ENCODE measurements around the gene ACVR1B.

The ACVR1B gene

DNA sequence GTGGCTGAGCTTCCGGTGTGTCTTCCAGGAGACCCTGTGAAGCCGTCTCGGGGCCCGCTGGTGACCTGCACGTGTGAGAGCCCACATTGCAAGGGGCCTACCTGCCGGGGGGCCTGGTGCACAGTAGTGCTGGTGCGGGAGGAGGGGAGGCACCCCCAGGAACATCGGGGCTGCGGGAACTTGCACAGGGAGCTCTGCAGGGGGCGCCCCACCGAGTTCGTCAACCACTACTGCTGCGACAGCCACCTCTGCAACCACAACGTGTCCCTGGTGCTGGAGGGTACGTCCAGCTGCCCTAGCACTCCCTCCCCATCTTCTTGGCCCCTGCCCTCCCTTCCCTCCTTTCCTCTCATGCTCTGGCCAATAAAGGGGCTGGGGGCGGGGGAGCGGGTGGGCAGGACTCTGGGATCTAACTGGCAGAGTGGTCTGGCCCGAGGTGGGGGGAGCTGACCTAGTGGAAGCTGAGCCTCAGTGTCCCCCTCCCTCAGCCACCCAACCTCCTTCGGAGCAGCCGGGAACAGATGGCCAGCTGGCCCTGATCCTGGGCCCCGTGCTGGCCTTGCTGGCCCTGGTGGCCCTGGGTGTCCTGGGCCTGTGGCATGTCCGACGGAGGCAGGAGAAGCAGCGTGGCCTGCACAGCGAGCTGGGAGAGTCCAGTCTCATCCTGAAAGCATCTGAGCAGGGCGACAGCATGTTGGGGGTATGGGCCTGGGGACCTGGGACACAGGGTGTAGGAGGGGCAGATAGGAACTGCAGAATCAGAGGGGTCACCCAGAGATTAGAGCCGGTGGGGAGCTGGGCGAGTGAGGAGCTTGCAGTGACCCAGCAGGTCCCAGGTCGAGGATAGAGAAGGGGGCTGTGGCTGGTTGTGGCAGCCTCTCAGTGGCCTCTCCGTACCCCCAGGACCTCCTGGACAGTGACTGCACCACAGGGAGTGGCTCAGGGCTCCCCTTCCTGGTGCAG lies 38.1 kb upstream of the ACVR1B start:
- Histone ChIP-seq H3K4me1 (ENCODE audit: control insufficient read depth, insufficient read depth, low read length) (no peaks in the 10 kb centered on the region), H3K36me3 (ENCODE audit: control insufficient read depth in 2 of 2, insufficient read depth in 1 of 2, low read length in 2 of 2) (peaks cover 0 to 10% of the 10 kb centered on the region in 2 experiments; a peak in 1 of 3 replicates), H3K4me3 (ENCODE audit: low read depth, low read length) (no peak overlapping the region), H3K9me3 (ENCODE audit: control insufficient read depth, insufficient read depth, low read depth, low read length) (no peaks in the 10 kb centered on the region), H3K27ac (ENCODE audit: extremely low read depth, low read depth, low read length) (no peak overlapping the region)
- POLR2A ChIA-PET, result no interaction called here
- CTCF ChIA-PET, result interaction anchor here (0.7 to 3.3 kb wide), 14 partner anchors 9 to 559 kb away, joined by 3 to 40 read pairs (median 4); no protein-coding TSS in a partner anchor
- TF ChIP-seq ZNF133 (tag by site-specific recombination; IDR thresholded peaks at IDR 0.05), result no peak
- no peak for TF ChIP-seq ZNF121 (tag by site-specific recombination; IDR thresholded peaks at IDR 0.05)
- TF ChIP-seq SCRT1 (tag by site-specific recombination; IDR thresholded peaks at IDR 0.05; ENCODE audit: borderline replicate concordance), result no peak
- peak; percentile 65 for TF ChIP-seq GLIS2 (tag by site-specific recombination; IDR thresholded peaks at IDR 0.05)
- TF ChIP-seq, protein P1, sequence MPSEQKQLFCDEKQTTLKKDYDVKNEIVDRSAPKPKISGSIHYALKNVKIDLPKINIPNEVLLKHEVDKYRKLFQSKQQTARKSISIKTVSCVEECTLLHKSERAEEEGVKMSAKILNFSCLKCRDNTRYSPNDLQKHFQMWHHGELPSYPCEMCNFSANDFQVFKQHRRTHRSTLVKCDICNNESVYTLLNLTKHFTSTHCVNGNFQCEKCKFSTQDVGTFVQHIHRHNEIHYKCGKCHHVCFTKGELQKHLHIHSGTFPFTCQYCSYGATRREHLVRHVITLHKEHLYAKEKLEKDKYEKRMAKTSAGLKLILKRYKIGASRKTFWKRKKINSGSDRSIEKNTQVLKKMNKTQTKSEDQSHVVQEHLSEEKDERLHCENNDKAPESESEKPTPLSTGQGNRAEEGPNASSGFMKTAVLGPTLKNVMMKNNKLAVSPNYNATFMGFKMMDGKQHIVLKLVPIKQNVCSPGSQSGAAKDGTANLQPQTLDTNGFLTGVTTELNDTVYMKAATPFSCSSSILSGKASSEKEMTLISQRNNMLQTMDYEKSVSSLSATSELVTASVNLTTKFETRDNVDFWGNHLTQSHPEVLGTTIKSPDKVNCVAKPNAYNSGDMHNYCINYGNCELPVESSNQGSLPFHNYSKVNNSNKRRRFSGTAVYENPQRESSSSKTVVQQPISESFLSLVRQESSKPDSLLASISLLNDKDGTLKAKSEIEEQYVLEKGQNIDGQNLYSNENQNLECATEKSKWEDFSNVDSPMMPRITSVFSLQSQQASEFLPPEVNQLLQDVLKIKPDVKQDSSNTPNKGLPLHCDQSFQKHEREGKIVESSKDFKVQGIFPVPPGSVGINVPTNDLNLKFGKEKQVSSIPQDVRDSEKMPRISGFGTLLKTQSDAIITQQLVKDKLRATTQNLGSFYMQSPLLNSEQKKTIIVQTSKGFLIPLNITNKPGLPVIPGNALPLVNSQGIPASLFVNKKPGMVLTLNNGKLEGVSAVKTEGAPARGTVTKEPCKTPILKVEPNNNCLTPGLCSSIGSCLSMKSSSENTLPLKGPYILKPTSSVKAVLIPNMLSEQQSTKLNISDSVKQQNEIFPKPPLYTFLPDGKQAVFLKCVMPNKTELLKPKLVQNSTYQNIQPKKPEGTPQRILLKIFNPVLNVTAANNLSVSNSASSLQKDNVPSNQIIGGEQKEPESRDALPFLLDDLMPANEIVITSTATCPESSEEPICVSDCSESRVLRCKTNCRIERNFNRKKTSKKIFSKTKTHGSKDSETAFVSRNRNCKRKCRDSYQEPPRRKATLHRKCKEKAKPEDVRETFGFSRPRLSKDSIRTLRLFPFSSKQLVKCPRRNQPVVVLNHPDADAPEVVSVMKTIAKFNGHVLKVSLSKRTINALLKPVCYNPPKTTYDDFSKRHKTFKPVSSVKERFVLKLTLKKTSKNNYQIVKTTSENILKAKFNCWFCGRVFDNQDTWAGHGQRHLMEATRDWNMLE (tag by site-specific recombination; conservative IDR thresholded peaks at IDR 0.05; ENCODE audit: low read depth), result no peak
- peak; percentile 69 for TF ChIP-seq GLIS1 (tag by site-specific recombination; IDR thresholded peaks at IDR 0.05)
- no peak for TF ChIP-seq ZBTB7A (tag by site-specific recombination; IDR thresholded peaks at IDR 0.05; ENCODE audit: low read depth)
- TF ChIP-seq ZIC2 (tag by site-specific recombination; IDR thresholded peaks at IDR 0.05), result peak; percentile 66
- TF ChIP-seq ZNF266 (tag by site-specific recombination; IDR thresholded peaks at IDR 0.05; ENCODE audit: low read depth), result no peak
- no peak for TF ChIP-seq HOXC10 (CRISPR knock-in tag; IDR thresholded peaks at IDR 0.05)

DNA sequence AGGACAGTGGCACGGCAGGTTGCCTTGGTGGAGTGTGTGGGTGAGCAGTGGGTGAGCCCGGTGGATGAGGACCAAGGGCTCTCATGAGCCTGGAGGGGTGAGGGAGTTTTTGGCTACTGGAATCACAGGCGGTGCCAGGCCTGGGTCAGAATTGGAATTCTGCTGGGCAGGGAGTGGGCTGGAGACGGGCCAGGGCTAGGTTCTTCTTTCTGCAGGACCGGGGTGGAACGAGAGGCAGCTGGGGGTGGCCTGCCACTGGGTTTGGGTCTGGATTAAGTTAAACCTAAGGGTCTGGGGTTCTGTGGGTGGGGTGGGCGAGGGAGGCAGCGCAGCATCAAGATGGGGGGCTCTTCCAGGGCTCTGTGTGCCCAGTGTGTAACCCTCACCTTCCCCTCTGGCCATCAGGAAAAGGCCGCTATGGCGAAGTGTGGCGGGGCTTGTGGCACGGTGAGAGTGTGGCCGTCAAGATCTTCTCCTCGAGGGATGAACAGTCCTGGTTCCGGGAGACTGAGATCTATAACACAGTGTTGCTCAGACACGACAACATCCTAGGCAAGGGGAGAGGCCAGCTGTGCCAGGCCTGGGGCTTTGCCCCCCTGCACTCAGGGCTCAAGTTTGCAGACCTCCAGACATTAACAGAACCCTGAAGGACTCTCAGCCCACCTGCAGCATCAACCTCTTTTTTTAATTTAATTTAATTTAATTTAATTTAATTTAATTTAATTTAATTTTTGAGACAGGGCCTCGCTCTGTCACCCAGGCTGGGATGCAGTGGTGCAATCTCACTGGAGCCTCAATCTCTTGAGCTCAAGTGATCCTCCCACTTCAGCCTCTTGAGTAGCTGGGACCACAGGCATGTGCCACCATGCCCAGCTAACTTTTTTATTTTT lies 37.2 kb upstream of the ACVR1B start:
- no peak overlapping the region for H3K4me3 ChIP-seq (ENCODE audit: low read depth, low read length)
- no peaks in the 10 kb centered on the region for H3K4me1 ChIP-seq (ENCODE audit: control insufficient read depth, insufficient read depth, low read length)
- ChIA-PET CTCF (interaction anchor here (0.6 to 3.3 kb wide), 6 partner anchors 8 to 66 kb away, joined by 3 to 40 read pairs (median 3); no protein-coding TSS in a partner anchor), POLR2A (interaction anchor here (0.6 kb wide), 1 partner anchor 416 kb away, joined by 5 read pairs; no protein-coding TSS in a partner anchor)
- H3K36me3 ChIP-seq (ENCODE audit: control insufficient read depth in 2 of 2, insufficient read depth in 1 of 2, low read length in 2 of 2), result peaks cover 0 to 10% of the 10 kb centered on the region in 2 experiments; a peak in 1 of 3 replicates
- no peak overlapping the region for H3K27ac ChIP-seq (ENCODE audit: extremely low read depth, low read depth, low read length)
- H3K9me3 ChIP-seq (ENCODE audit: control insufficient read depth, insufficient read depth, low read depth, low read length), result no peaks in the 10 kb centered on the region
- TF ChIP-seq TCF7L2 (IDR thresholded peaks at IDR 0.05; ENCODE audit: borderline replicate concordance, low read depth, low read length), result no peak
- TF ChIP-seq ZNF138 (tag by site-specific recombination; IDR thresholded peaks at IDR 0.05; ENCODE audit: borderline replicate concordance), result no peak
- TF ChIP-seq YY2 (tag by site-specific recombination; IDR thresholded peaks at IDR 0.05), result no peak
- TF ChIP-seq, protein P2, sequence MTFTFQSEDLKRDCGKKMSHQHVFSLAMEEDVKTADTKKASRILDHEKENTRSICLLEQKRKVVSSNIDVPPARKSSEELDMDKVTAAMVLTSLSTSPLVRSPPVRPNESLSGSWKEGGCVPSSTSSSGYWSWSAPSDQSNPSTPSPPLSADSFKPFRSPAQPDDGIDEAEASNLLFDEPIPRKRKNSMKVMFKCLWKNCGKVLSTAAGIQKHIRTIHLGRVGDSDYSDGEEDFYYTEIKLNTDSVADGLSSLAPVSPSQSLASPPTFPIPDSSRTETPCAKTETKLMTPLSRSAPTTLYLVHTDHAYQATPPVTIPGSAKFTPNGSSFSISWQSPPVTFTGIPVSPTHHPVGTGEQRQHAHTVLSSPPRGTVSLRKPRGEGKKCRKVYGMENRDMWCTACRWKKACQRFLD (tag by site-specific recombination; IDR thresholded peaks at IDR 0.05), result no peak
- no peak for TF ChIP-seq PRDM1 (tag by site-specific recombination; IDR thresholded peaks at IDR 0.05)
- TF ChIP-seq ZNF133 (tag by site-specific recombination; IDR thresholded peaks at IDR 0.05), result no peak
- TF ChIP-seq KLF1 (tag by site-specific recombination; IDR thresholded peaks at IDR 0.05), result no peak
- no peak for TF ChIP-seq ZNF629 (tag by site-specific recombination; IDR thresholded peaks at IDR 0.05)
- TF ChIP-seq ZNF701 (tag by site-specific recombination; IDR thresholded peaks at IDR 0.05), result no peak
- TF ChIP-seq ZEB2 (tag by site-specific recombination; IDR thresholded peaks at IDR 0.05), result no peak
- no peak for TF ChIP-seq ZNF26 (tag by site-specific recombination; IDR thresholded peaks at IDR 0.05)
- TF ChIP-seq ZNF423 (tag by site-specific recombination; IDR thresholded peaks at IDR 0.05), result no peak
- no peak for TF ChIP-seq ZBTB48 (tag by site-specific recombination; IDR thresholded peaks at IDR 0.05)
- 0 out of 2 replicates have a peak, but pooled peaks have one; percentile 15 for TF ChIP-seq ZNF664 (tag by site-specific recombination; IDR thresholded peaks at IDR 0.05)
- TF ChIP-seq EGR2 (tag by site-specific recombination; IDR thresholded peaks at IDR 0.05; ENCODE audit: low read depth), result 0 out of 2 replicates have a peak, but pooled peaks have one; percentile 21
- TF ChIP-seq ZFP3 (tag by site-specific recombination; IDR thresholded peaks at IDR 0.05; ENCODE audit: low read depth), result no peak
- TF ChIP-seq ZNF473 (tag by site-specific recombination; IDR thresholded peaks at IDR 0.05), result no peak

All from HEK293 (cell line).